Stimulated activated CD4-positive, alpha-beta T cell treated with anti-CD3 and anti-CD28 coated beads, TNF-alpha, amount 100 ng/mL, for 48 hours (primary cell): Measurements from ENCODE around the gene ADAMTS4.

Source experiments
- DNase-seq, 3 donors: peaks; one replicate each; pipeline ENCODE4 v3.0.0-alpha.2; 2020; ENCODE audit warnings: low read depth in 3 of 3

ADAMTS4 gene

GRCh38 chr1:161172776-161173376 lies 26.0 kb downstream of the ADAMTS4 start:
- DNase-seq = no peak

- no peak for DNase-seq
Measured at GRCh38 chr1:161172349-161172748, 26.5 kb downstream of the ADAMTS4 start.

GRCh38 chr1:161171696-161172095 lies 27.2 kb downstream of the ADAMTS4 start:
- no peak for DNase-seq

DNA sequence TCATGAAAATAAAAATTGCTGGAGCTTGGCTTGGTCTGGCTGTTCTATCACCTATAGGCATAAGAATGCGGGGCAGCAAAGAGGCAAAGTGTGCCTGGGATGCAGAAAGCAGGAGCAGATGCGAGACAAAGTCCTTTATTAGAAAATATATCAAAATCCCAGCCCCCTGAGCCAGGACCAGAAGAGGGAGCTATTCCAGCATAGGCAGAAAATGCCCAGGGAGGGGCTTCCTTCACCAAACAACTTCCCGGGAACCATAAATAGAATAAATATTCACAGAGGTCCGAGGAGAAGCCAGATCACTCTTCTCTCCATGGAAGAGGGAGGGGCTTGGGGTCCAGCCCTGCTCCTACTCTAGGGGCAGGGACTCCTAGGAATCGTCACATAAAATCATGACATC lies 27.7 kb downstream of the ADAMTS4 start:
- no peak for DNase-seq

- no peak for DNase-seq
Measured at GRCh38 chr1:161168906-161169305, 29.9 kb downstream of the ADAMTS4 start.

GRCh38 chr1:161166669-161167548 lies 31.9 kb downstream of the ADAMTS4 start:
- no peak for DNase-seq

DNA sequence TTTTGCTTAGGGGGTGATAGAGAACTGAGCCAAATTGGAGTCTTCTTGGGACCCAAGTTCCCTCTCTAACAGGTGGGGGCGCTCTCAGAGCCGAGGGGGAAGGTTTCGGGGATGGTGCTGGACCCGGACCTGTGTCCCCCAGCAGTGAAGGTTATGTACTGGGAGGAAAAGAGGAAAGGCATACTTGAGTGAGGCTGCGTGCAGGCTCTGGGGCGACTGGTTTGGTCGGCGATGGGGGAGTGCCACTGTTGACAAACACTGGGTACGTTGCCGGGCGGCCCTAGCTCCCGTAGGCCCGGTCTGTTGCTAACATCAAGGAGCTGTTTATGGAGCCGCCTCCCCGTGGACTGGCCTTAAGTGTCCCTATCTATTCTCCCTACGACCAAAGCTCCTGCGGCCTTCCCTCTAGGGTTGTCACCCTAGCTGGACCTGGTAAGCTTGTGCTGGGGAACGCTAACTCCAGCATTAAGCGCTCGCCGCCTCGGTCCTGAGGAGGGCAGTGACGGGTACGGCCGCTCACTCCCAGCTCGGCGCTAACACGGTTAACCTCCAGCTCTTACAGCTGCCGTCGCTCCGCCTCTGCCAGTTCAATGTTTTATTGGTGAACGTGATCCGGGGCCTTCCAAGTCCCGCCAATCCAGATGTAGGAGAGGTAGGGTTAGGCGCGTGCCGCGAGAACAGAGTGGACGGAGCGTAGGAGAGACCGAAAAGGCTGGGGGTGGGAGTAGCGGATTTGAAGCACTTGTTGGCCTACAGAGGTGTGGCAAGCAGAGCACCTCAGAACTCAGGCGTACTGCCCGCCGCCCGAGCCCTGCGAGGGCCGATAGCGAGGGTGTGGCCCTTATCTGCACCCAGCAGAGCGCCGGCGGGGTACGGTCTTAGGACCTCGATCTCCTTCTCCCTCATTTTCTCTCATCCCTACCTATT lies 32.8 kb downstream of the ADAMTS4 start, which contains the start of gene PPOX:
Gene PPOX (plus strand): TSS at position 685 of the 927 bp plus-strand sequence. CDS start 422 bp downstream, outside the sequence.
- DNase-seq = peak; percentile 86 to 91 (median 89)

- no peak for DNase-seq
Measured at GRCh38 chr1:161164901-161165610, 33.8 kb downstream of the ADAMTS4 start.

- DNase-seq = no peak
Measured at GRCh38 chr1:161163793-161164192, 35.1 kb downstream of the ADAMTS4 start.

DNA sequence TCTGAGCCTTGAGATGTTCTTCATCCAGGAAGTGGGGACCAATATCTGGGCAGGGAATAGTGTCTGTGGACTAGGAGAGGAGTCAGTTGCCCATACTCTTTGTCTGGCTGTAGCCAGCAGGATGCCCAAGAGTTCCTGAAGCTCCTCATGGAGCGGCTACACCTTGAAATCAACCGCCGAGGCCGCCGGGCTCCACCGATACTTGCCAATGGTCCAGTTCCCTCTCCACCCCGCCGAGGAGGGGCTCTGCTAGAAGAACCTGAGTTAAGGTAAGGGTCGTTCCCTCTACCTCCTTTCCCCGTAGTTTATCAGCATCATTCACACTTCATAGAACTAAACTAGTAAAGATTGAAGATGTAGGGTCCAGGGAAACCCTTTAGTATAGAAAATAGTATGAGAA lies 36.0 kb downstream of the ADAMTS4 start:
- no peak for DNase-seq

GRCh38 chr1:161162052-161162451 lies 36.8 kb downstream of the ADAMTS4 start:
- no peak for DNase-seq

GRCh38 chr1:161161652-161162051 lies 37.2 kb downstream of the ADAMTS4 start:
- no peak for DNase-seq

- no peak for DNase-seq
Measured at GRCh38 chr1:161160671-161161145, 38.1 kb downstream of the ADAMTS4 start.

DNA sequence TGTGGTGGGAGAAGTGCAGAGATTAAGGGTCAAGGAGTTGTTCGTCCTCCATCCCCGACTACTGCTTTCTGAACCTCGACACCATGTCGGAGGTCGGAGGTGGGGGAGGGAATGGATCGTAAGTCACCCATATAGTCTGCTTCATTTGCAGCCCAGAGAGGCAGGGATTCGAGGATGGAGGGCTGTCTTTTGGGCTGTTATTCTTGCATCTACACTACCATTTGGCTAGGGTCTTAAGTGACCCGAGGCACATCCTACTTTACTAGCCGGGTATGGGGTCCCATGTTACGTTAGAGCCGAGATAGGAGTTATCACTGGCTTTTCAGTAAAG lies 39.0 kb downstream of the ADAMTS4 start:
- no peak for DNase-seq

DNA sequence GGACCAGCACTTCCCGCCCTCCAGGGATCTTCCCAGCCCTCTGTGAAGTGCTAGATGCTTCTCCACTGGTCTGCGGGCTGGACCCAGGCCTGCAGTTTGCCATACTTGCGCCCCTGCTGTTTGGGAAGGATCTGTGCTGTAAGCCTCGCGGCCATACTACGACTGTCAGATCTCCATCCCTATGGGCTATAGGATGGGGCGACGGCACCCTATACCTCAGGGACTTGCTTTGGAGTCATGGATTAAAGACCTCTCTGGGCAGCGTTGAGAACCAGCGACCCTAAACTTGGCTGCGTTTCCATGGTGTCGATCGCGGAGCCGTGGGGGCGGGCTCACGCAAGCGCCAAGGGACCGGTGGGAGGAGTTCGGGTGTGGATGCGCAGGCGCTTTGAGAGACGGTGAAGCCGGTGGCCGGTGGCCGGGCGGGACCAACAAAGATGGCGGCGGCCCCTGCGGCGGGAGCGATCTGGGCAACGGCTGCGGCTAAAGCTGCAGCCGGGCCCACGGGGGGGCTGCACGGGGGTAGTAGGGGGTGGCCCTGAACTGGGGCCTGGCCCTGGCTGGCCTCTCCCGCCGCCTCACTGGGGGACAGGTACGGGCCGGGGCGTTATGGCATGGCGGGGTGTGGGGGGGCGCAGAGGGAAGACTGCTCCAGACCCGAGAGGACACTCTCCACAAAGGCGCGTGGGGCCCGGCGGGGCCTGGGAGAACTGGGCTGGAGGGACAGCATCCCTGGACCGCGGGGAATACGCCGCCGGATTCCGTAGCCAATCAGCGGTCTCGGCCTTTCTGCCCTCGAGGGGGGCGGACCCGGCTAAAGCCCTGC lies 39.6 kb downstream of the ADAMTS4 start, which contains the start of gene USP21:
Gene USP21 (plus strand): TSS at position 414 of the 826 bp plus-strand sequence. CDS start 1,141 bp downstream, outside the sequence.
- peak; percentile 79 to 88 (median 80) for DNase-seq

DNA sequence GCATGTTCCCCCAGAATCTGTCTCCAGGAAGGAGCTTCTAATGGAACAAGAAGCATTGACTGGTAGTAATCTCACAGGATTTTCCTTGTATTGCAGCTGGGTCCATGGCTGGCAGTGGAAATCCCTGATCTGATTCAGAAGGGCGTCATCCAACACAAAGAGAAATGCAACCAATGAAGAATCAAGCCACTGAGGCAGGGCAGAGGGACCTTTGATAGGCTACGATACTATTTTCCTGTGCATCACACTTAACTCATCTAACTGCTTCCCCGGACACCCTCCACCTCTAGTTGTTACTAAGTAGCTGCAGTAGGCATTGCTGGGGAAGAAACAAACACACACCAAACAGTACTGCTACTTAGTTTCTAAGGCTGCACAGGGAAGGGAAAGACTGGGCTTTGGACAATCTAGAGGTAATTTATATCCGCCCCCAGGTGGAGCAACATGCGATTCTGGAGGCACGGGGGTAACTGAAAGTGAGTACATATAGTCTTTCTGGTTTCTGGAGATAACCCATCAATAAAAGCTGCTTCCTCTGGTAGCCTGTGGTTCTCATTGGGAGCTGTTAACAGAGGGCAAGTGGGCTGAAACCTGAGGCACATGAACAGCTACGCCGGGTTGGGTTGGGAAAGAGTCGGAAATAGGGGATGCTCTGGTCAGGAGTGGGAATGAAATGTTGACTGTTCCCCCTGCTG lies 40.4 kb downstream of the ADAMTS4 start:
- DNase-seq = no peak

DNA sequence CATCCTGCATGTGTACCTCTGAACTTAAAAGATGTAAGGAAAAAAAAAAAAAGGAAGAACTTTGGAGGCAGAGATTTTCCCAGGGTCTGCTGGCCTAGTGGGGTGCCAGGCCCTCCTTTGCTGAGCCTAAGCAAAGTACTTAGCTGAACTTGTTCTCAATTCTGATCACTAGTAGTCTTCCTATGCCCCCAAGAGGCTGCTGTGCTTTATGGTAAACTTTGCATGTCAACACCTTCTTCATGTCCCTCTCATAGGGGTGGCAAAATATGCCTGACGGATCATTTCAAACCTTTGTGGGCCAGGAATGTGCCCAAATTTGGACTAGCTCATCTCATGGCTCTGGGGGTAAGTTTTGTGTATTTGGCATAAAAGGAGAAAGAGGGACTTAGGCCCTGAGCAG lies 41.0 kb downstream of the ADAMTS4 start:
- no peak for DNase-seq

DNA sequence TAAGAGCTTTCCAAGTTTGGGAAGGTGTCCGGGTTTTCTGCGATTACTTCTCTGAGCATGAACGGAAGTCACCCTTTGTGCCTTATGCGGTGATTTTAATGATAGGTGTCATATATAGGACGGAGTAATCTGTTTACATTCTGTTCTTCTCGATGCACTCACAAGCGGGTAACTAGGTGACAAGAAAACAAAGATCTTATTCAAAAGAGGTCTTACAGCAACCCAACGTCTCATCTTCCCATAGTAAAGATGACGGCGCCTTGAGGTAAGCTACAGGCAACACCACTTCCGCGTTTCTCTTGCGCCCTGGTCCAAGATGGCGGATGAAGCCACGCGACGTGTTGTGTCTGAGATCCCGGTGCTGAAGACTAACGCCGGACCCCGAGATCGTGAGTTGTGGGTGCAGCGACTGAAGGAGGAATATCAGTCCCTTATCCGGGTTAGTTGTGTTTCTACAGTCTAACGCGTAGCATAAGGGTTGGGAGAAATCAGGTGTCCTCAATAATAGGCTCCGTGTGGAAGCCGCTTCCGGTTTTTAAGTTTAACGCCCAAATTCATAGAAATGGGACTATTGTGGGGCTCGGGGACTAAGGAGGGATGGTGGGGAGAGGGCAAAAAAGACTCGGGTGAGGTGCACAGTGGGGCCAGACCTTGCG lies 45.0 kb downstream of the ADAMTS4 start, which contains the start of gene UFC1:
Gene UFC1 (plus strand): TSS at position 297 of the 656 bp plus-strand sequence. CDS start 20 bp downstream, at position 317.
- peak; percentile 61 to 74 (median 66) for DNase-seq

GRCh38 chr1:161153176-161153575 lies 45.7 kb downstream of the ADAMTS4 start:
- DNase-seq = no peak
